ENCODE results near the gene MIPOL1. TPM values are rescaled to one million over a fixed set of nuclear protein-coding genes. Genes with fewer than 3 reads are reported as not detected.

MIPOL1 gene
- total RNA-seq, 1 donor from 2014 or later: not detected

DNA sequence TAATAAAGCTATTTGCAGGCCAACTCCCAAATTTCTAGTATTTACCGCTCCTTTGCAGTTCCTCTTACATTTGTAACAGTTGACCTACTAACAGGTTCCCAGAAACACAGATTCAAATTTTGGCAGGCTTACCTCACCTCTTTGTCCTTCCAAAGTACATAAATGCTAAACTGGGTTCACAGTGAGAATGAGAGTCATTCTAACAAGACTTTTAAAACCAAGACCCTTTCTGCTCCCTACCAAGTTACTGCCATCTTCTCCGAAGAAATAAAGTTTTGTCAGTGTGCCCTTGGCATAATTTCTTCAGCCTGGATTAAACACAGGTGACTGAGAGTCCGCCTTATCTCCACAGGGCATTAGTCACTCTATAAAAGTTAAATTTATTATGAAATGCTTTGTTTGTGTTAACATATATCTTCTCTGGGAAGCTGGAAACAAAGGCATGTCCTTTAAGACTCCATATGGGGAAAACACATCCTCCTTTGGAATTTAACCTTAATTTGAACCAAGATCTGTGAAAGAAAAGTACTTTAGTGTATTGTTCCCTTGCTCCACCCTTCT is 369.2 kb downstream of the MIPOL1 start:
- H3K27ac Mint-ChIP-seq: no peak overlapping the region
- H3K36me3 Mint-ChIP-seq (ENCODE audit: low read depth): no peaks in the 10 kb centered on the region
- no peaks in the 10 kb centered on the region for H3K4me1 Mint-ChIP-seq (ENCODE audit: low read depth)
- no peak for DNase-seq (ENCODE audit: low spot score)
- H3K4me3 Mint-ChIP-seq (ENCODE audit: low read depth): no peak overlapping the region
- intact Hi-C loops (cut with micrococcal nuclease): no loop called here
- no peaks in the 10 kb centered on the region for H3K27me3 Mint-ChIP-seq (ENCODE audit: low read depth)
- no peaks in the 10 kb centered on the region for H3K9me3 Mint-ChIP-seq

- H3K4me3 Mint-ChIP-seq (ENCODE audit: low read depth): no peak overlapping the region
- H3K9me3 Mint-ChIP-seq: no peaks in the 10 kb centered on the region
- no peaks in the 10 kb centered on the region for H3K27me3 Mint-ChIP-seq (ENCODE audit: low read depth)
- no peaks in the 10 kb centered on the region for H3K4me1 Mint-ChIP-seq (ENCODE audit: low read depth)
- intact Hi-C loops (cut with micrococcal nuclease): no loop called here
- no peak overlapping the region for H3K27ac Mint-ChIP-seq
- no peak for DNase-seq (ENCODE audit: low spot score)
- H3K36me3 Mint-ChIP-seq (ENCODE audit: low read depth): no peaks in the 10 kb centered on the region
Measured at GRCh38 chr14:37569729-37570128, 372.0 kb downstream of the MIPOL1 start.

GRCh38 chr14:37571391-37571790 is 373.7 kb downstream of the MIPOL1 start:
- H3K4me3 Mint-ChIP-seq (ENCODE audit: low read depth): no peak overlapping the region
- H3K36me3 Mint-ChIP-seq (ENCODE audit: low read depth): no peaks in the 10 kb centered on the region
- no peaks in the 10 kb centered on the region for H3K27me3 Mint-ChIP-seq (ENCODE audit: low read depth)
- intact Hi-C loops (cut with micrococcal nuclease): no loop called here
- H3K4me1 Mint-ChIP-seq (ENCODE audit: low read depth): no peaks in the 10 kb centered on the region
- H3K27ac Mint-ChIP-seq: no peak overlapping the region
- H3K9me3 Mint-ChIP-seq: no peaks in the 10 kb centered on the region
- no peak for DNase-seq (ENCODE audit: low spot score)

GRCh38 chr14:37573356-37573755 is 375.6 kb downstream of the MIPOL1 start:
- Mint-ChIP-seq H3K36me3 (ENCODE audit: low read depth) (no peaks in the 10 kb centered on the region), H3K4me3 (ENCODE audit: low read depth) (no peak overlapping the region), H3K4me1 (ENCODE audit: low read depth) (no peaks in the 10 kb centered on the region), H3K27ac (no peak overlapping the region), H3K27me3 (ENCODE audit: low read depth) (no peaks in the 10 kb centered on the region), H3K9me3 (no peaks in the 10 kb centered on the region)
- DNase-seq (ENCODE audit: low spot score): no peak
- intact Hi-C loops (cut with micrococcal nuclease): no loop called here

DNA sequence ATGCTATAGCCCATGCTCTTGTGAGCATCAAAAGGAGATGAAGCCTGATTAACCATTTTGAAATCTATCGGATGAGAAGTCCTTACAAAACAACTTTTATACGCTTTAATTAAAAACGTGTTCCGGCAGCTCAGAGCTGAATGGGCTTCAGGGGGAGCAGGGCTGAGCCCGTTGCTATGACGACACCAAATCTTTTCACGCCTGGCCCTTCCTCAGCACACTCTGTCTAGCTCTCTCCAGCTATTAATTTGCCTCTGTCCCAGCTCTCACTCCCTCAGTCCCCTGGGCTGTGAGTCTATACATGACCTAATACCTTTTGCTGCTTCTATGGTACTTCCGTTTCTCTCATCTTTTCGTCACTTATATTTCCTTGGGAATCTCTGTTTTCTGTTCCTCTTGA is 381.5 kb downstream of the MIPOL1 start:
- Mint-ChIP-seq H3K4me1 (ENCODE audit: low read depth) (no peaks in the 10 kb centered on the region), H3K4me3 (ENCODE audit: low read depth) (no peak overlapping the region), H3K36me3 (ENCODE audit: low read depth) (no peaks in the 10 kb centered on the region), H3K27me3 (ENCODE audit: low read depth) (peaks cover 9% of the 10 kb centered on the region), H3K9me3 (no peaks in the 10 kb centered on the region), H3K27ac (no peak overlapping the region)
- intact Hi-C loops (cut with micrococcal nuclease): no loop called here
- no peak for DNase-seq (ENCODE audit: low spot score)

DNA sequence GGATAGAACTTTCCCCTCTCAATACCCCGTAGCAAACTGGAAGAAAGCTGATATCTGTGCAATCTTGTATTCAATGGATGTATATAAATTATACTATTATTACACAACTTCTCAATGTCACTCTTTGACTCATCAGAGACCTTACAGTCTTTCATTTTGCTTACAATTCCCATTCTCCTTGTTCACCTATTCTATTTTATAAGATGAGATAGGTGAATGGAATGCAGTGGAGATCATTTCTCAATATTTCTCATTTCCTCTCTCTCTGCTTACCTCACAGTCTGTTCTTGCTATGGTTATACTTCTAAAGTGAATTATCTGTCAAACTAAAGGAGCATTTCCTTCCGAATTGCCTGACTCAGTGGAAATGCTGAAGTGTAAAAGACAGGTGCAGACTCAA is 382.4 kb downstream of the MIPOL1 start:
- Mint-ChIP-seq H3K4me3 (ENCODE audit: low read depth) (no peak overlapping the region), H3K27me3 (ENCODE audit: low read depth) (peaks cover 12% of the 10 kb centered on the region), H3K36me3 (ENCODE audit: low read depth) (no peaks in the 10 kb centered on the region), H3K9me3 (no peaks in the 10 kb centered on the region), H3K27ac (no peak overlapping the region), H3K4me1 (ENCODE audit: low read depth) (no peaks in the 10 kb centered on the region)
- intact Hi-C loops (cut with micrococcal nuclease): no loop called here
- DNase-seq (ENCODE audit: low spot score): no peak

DNA sequence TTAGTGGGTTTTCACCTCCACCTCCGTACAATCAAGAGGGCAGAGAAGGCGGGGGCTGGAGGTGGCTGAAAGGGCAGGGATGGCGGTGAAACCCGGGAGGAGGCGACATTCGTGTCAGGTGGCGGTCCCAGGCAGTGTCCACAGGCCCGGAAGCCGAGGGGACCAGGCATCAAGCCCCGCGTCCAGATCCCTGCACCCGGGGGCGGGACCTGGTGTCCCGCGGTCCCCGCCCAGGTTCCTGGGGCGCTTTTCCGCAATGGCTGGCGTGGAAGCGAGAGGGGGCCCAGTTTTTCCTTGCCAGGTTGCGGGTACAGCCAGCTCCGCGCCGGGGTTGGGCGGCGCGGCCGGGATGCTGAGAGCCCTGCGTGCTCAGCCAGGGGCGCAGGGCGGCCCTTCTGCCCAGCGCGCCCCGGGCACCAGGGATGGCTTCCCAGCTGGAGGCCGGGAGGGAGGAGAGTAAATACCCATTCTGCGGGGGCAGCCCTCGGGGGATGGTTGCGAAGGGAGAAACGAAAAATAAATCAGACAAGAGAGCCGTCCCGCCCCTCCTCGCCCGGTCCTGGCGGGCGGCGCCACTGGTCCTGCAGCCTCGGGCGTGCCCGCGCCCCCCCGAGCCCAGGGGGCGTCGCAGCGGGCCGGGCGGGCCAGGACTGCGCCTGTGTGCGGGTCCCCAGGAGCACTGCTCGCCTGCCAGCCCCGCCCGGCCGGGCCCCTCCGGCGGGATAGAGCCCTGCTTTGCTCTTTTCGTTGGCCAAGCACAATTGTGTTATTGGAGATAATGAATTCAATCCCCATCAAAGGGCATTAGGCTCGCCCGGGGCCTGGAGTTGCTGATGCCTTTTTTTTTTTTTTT is 385.8 kb downstream of the MIPOL1 start:
- no peaks in the 10 kb centered on the region for H3K4me1 Mint-ChIP-seq (ENCODE audit: low read depth)
- H3K27ac Mint-ChIP-seq: no peak overlapping the region
- H3K4me3 Mint-ChIP-seq (ENCODE audit: low read depth): no peak overlapping the region
- H3K27me3 Mint-ChIP-seq (ENCODE audit: low read depth): peaks cover 39% of the 10 kb centered on the region
- H3K36me3 Mint-ChIP-seq (ENCODE audit: low read depth): no peaks in the 10 kb centered on the region
- no peaks in the 10 kb centered on the region for H3K9me3 Mint-ChIP-seq
- DNase-seq (ENCODE audit: low spot score): no peak
- intact Hi-C loops (cut with micrococcal nuclease): loop anchor here (2.0 kb wide), 1 partner anchor 15 kb away; no protein-coding TSS in a partner anchor

GRCh38 chr14:37584211-37585100 is 386.7 kb downstream of the MIPOL1 start:
- Mint-ChIP-seq H3K27ac (no peak overlapping the region), H3K4me3 (ENCODE audit: low read depth) (no peak overlapping the region), H3K9me3 (no peaks in the 10 kb centered on the region), H3K27me3 (ENCODE audit: low read depth) (peaks cover 48% of the 10 kb centered on the region), H3K4me1 (ENCODE audit: low read depth) (no peaks in the 10 kb centered on the region), H3K36me3 (ENCODE audit: low read depth) (peaks cover 3% of the 10 kb centered on the region)
- intact Hi-C loops (cut with micrococcal nuclease): loop anchor here (2.0 kb wide), 1 partner anchor 14 kb away; no protein-coding TSS in a partner anchor
- no peak for DNase-seq (ENCODE audit: low spot score)

- H3K36me3 Mint-ChIP-seq (ENCODE audit: low read depth): peaks cover 3% of the 10 kb centered on the region
- H3K4me3 Mint-ChIP-seq (ENCODE audit: low read depth): no peak overlapping the region
- peaks cover 50% of the 10 kb centered on the region for H3K27me3 Mint-ChIP-seq (ENCODE audit: low read depth)
- H3K9me3 Mint-ChIP-seq: no peaks in the 10 kb centered on the region
- DNase-seq (ENCODE audit: low spot score): no peak
- no peaks in the 10 kb centered on the region for H3K4me1 Mint-ChIP-seq (ENCODE audit: low read depth)
- H3K27ac Mint-ChIP-seq: no peak overlapping the region
- intact Hi-C loops (cut with micrococcal nuclease): loop anchor here (2.0 kb wide), 1 partner anchor 14 kb away; no protein-coding TSS in a partner anchor
Measured at GRCh38 chr14:37585101-37585511, 387.4 kb downstream of the MIPOL1 start.

DNA sequence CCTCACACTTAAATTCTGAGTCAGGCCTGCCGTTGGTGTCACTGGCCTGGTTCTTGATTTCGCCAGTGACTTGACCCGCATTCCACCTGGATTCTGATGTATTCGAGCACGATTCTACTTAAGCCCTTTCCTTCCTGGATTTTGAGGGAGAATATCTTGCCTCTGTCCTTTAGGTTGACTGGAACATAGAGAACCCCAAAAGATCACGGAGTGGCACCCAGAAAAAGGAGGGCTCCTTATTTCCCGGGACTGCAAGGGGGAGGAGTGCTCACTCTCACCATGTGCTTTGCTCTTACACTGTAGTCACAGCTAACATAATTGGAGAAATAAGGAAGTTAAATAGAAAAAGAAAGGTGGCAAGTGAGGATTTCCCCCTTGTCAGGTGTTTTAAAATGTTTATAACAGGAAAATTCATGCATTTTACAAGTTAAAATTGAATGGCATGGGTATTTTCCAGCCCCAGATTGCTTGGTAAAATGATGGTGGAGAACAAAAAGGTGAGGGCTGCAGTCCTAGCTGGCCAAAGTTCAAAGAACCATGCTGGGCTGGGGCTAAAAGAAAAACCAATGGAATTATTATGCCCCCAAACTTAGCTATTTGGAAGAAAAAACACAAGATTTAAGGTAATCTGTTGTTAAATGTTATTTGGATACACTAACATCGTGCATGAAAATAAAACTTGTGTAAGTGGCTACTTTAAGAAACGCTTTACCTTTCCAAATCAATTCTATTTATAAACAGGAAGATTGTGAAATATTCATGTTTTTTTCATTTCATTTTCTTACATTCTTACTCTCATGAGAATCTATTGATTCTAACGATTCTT is 388.4 kb downstream of the MIPOL1 start:
- H3K4me3 Mint-ChIP-seq (ENCODE audit: low read depth): no peak overlapping the region
- intact Hi-C loops (cut with micrococcal nuclease): loop anchor here (2.0 kb wide), 1 partner anchor 13 kb away; no protein-coding TSS in a partner anchor

GRCh38 chr14:37586797-37587130 is 389.0 kb downstream of the MIPOL1 start:
- intact Hi-C loops (cut with micrococcal nuclease): no loop called here
- Mint-ChIP-seq H3K4me1 (ENCODE audit: low read depth) (no peaks in the 10 kb centered on the region), H3K9me3 (no peaks in the 10 kb centered on the region), H3K36me3 (ENCODE audit: low read depth) (peaks cover 3% of the 10 kb centered on the region), H3K27me3 (ENCODE audit: low read depth) (peaks cover 62% of the 10 kb centered on the region), H3K27ac (no peak overlapping the region), H3K4me3 (ENCODE audit: low read depth) (no peak overlapping the region)
- no peak for DNase-seq (ENCODE audit: low spot score)

More for the DNA sequence above, 388.4 kb downstream of the MIPOL1 start:
- DNase-seq (ENCODE audit: low spot score): no peak
- Mint-ChIP-seq H3K36me3 (ENCODE audit: low read depth) (peaks cover 3% of the 10 kb centered on the region), H3K4me1 (ENCODE audit: low read depth) (no peaks in the 10 kb centered on the region), H3K27ac (no peak overlapping the region), H3K9me3 (no peaks in the 10 kb centered on the region), H3K27me3 (ENCODE audit: low read depth) (peaks cover 60% of the 10 kb centered on the region)

DNA sequence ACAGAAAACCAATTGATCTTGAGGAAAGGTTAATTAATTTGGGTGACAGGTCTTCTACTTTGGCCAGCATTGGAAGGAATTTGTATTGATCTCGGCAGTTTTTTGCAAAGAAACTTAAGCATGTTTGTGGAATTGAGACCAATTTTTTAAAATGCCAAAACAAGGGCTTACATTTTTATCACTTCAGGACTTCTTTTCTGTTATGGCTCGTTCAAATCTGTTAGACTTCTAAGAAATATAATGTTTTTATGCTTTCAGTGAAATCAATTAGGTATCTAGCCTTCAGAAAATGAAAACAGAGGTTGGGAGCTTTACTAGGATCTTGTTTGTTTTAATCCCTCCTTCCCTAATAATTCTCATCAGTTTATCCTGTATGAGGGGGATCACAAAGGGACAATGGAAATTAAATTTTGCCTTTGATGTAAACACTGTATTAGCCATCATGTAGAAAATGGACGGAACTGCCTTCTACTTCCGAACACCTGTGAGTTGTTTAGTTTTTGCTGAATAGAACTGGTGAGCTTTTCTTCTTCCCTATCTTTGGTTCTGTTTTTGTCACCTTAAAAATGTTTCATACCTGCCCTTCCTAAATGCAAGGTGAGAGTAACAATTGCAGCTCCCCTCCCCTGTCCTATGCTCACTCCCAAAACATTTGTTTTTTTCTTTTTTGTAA is 389.5 kb downstream of the MIPOL1 start:
- H3K4me1 Mint-ChIP-seq (ENCODE audit: low read depth): no peaks in the 10 kb centered on the region
- H3K27ac Mint-ChIP-seq: no peak overlapping the region
- no peak overlapping the region for H3K4me3 Mint-ChIP-seq (ENCODE audit: low read depth)
- peaks cover 3% of the 10 kb centered on the region for H3K36me3 Mint-ChIP-seq (ENCODE audit: low read depth)
- H3K27me3 Mint-ChIP-seq (ENCODE audit: low read depth): peaks cover 64% of the 10 kb centered on the region
- DNase-seq (ENCODE audit: low spot score): no peak
- H3K9me3 Mint-ChIP-seq: no peaks in the 10 kb centered on the region
- intact Hi-C loops (cut with micrococcal nuclease): no loop called here

Data from activated T-helper 2 cell treated with anti-CD3 and anti-CD28 coated beads, Interferon-gamma antibody, Interleukin-2, Interleukin-4, amounts not matched to agents 10 μg/mL and 5 μg/mL and 100 μg/mL, durations not matched to agents 14 hours and 24 hours and 36 hours (primary cell).